B cell (primary cell): ENCODE measurements around the gene PRSS38. TPM values are rescaled to one million over a fixed set of nuclear protein-coding genes. Genes with fewer than 3 reads are reported as not detected.
A peak's percentile ranks its signal among the peaks of the same experiment; 100 is the strongest.

Experiments used
- ATAC-seq: fragments of 200-7000 bp; cut with Tn5 transposase; one replicate; pipeline ENCODE4 v1.10.0; 2021; ENCODE audit warnings: low read depth, mild to moderate bottlenecking, moderate number of reproducible peaks, moderate library complexity
- CTCF ChIA-PET: fragments of 350-600 bp; sonication (Branson Sonifier 250); formaldehyde crosslinking; loops from one replicate; lab custom pipeline; 2021; ENCODE audit warnings: antibody characterized with exemption, inconsistent platforms; lab: Charles Lee
- POLR2A ChIA-PET: fragments of 350-600 bp; sonication (Branson Sonifier 250); formaldehyde crosslinking; loops from one replicate; lab custom pipeline; 2021; ENCODE audit warnings: antibody characterized with exemption; lab: Charles Lee
- DNase-seq: peaks from one replicate; pipeline ENCODE4 v3.0.0; 2013
- H2AFZ ChIP-seq: 2 replicates; pipeline ENCODE4 v1.6.1; 2012; ENCODE audit warnings: mild to moderate bottlenecking, low read depth, low read length; ENCODE audit not compliant: insufficient read depth, poor library complexity, severe bottlenecking
- H3K27ac ChIP-seq, 2 donors: 1 replicate in 1 of 2; 2 replicates in 1 of 2; pipeline ENCODE4 v1.5.1; 2012 to 2013; ENCODE audit warnings: low read length in 2 of 2, mild to moderate bottlenecking in 2 of 2, moderate library complexity in 1 of 2
- H3K27me3 ChIP-seq, 4 experiments: fragments of 200-600 bp in 1 of 4; sonication (generic) in 1 of 4; replicated peaks in 1 of 4; 1 replicate in 2 of 4; 2 replicates in 2 of 4; pipeline versions ENCODE4 v1.6.1 to v1.7.0; 2013 to 2016; ENCODE audit warnings: low read length in 3 of 4, mild to moderate bottlenecking in 2 of 4, mixed read lengths in 1 of 4, moderate library complexity in 1 of 4; ENCODE audit not compliant: insufficient read depth in 4 of 4, control insufficient read depth in 3 of 4; ENCODE audit errors: control extremely low read depth in 1 of 4
- H3K36me3 ChIP-seq, 2 experiments: replicated peaks in 1 of 2; 1 replicate in 1 of 2; 2 replicates in 1 of 2; pipeline versions ENCODE4 v1.6.1 to v1.7.1; 2013; ENCODE audit warnings: low read length in 1 of 2; ENCODE audit not compliant: insufficient read depth in 2 of 2, control insufficient read depth in 1 of 2; ENCODE audit errors: control extremely low read depth in 1 of 2, extremely low read depth in 1 of 2
- H3K4me1 ChIP-seq, 2 donors: fragments of 200-600 bp in 1 of 2; sonication (generic) in 1 of 2; 1 replicate in 1 of 2; 2 replicates in 1 of 2; pipeline versions ENCODE4 v1.5.1 to v1.6.1; 2013 to 2017; ENCODE audit warnings: low read length in 2 of 2; ENCODE audit not compliant: control insufficient read depth in 2 of 2, insufficient read depth in 2 of 2
- H3K4me2 ChIP-seq: replicated peaks from 2 replicates; pipeline ENCODE3; 2012; ENCODE audit warnings: mild to moderate bottlenecking, low read depth, low read length; ENCODE audit not compliant: poor library complexity, severe bottlenecking
- H3K4me3 ChIP-seq, 5 experiments: fragments of 200-600 bp in 1 of 5; sonication (generic) in 1 of 5; 1 replicate in 3 of 5; 2 replicates in 2 of 5; pipeline versions ENCODE4 v1.5.1 to v1.7.0; 2011 to 2016; ENCODE audit warnings: low read length in 4 of 5, mild to moderate bottlenecking in 4 of 5, low read depth in 2 of 5, control low read depth in 1 of 5, moderate library complexity in 1 of 5; ENCODE audit not compliant: insufficient read depth in 1 of 5; ENCODE audit errors: control extremely low read depth in 1 of 5, extremely low read depth in 1 of 5
- H3K79me2 ChIP-seq: fragments of 200-600 bp; sonication (generic); one replicate; pipeline ENCODE4 v1.6.0; 2016; ENCODE audit warnings: low read length; ENCODE audit not compliant: control insufficient read depth, insufficient read depth
- H3K9ac ChIP-seq: fragments of 200-600 bp; sonication (generic); 2 replicates; pipeline ENCODE4 v1.6.1; 2017; ENCODE audit warnings: mild to moderate bottlenecking, low read length, moderate library complexity
- H3K9me3 ChIP-seq, 3 donors: one replicate each; pipeline versions ENCODE4 v1.6.1 to v1.7.1; 2013; ENCODE audit warnings: low read length in 2 of 3; ENCODE audit not compliant: control insufficient read depth in 2 of 3, insufficient read depth in 1 of 3; ENCODE audit errors: control extremely low read depth in 1 of 3
- H4K20me1 ChIP-seq: 2 replicates; pipeline ENCODE4 v1.6.0; 2012; ENCODE audit warnings: mild to moderate bottlenecking, low read length; ENCODE audit not compliant: insufficient read depth, control insufficient read depth, poor library complexity, severe bottlenecking
- H3K27ac Mint-ChIP-seq: one replicate; pipeline ENCODE4 v1.8.0; 2021; ENCODE audit warnings: mixed read lengths
- H3K27me3 Mint-ChIP-seq: one replicate; pipeline ENCODE4 v1.8.0; 2021; ENCODE audit warnings: mixed read lengths
- H3K4me1 Mint-ChIP-seq: one replicate; pipeline ENCODE4 v1.8.0; 2021; ENCODE audit warnings: mixed read lengths
- H3K4me3 Mint-ChIP-seq: one replicate; pipeline ENCODE4 v1.8.0; 2021; ENCODE audit warnings: mixed read lengths
- H3K9me3 Mint-ChIP-seq: one replicate; pipeline ENCODE4 v1.8.0; 2022; ENCODE audit warnings: mixed read lengths; ENCODE audit not compliant: insufficient read depth
- CTCF ChIP-seq: fragments of 200-600 bp; IDR thresholded peaks from one replicate; pipeline ENCODE4 v1.8.0; 2022; ENCODE audit warnings: antibody characterized with exemption, mild to moderate bottlenecking
- EZH2 ChIP-seq: IDR thresholded peaks from 2 replicates; pipeline ENCODE4 v1.6.1; 2012; ENCODE audit warnings: borderline replicate concordance, low read depth, mild to moderate bottlenecking, moderate library complexity, low read length; ENCODE audit not compliant: insufficient read depth, poor library complexity, severe bottlenecking
- WGBS: methylation state at CpG from one replicate; pipeline ENCODE4 v1.1.5; 2013; ENCODE audit warnings: missing lambda C conversion rate; ENCODE audit not compliant: insufficient coverage; 5-methylcytosine and 5-hydroxymethylcytosine counted together
- intact Hi-C: fragments of 100-400 bp; cut with micrococcal nuclease; formaldehyde crosslinking; loops from one replicate; pipeline ENCODE4 v1.10.0; 2022
- polyA plus RNA-seq: library from polyadenylated mRNA; depleted of rRNA; stranded (reverse); fragments of >200 nt; gene quantifications from 2 replicates; pipeline ENCODE4 v1.2.3, GENCODE V29; 2012
- total RNA-seq, 2 donors: library from RNA; stranded (reverse); fragments of 120-200 nt in 1 of 2; gene quantifications; 1 replicate in 1 of 2; 2 replicates in 1 of 2; pipeline versions ENCODE4 v1.2.3 to v1.2.4, GENCODE V29; 2013 to 2022

PRSS38 gene
- total and polyA plus RNA-seq, 2 donors (not counting 1 experiment from before 2014, with no cell fraction given) = not detected

- no peak for ATAC-seq
- Mint-ChIP-seq H3K4me3 (no peak overlapping the region), H3K27ac (no peak overlapping the region), H3K4me1 (peaks cover under 1% of the 10 kb centered on the region), H3K9me3 (no peaks in the 10 kb centered on the region), H3K27me3 (peaks cover 5% of the 10 kb centered on the region)
- intact Hi-C loops = no loop called here
- no peaks in the 10 kb centered on the region for H3K9me3 ChIP-seq
- ChIA-PET POLR2A (no interaction called here), CTCF (no interaction called here)
- no peaks in the 10 kb centered on the region for H3K36me3 ChIP-seq
- H2AFZ ChIP-seq = no peak overlapping the region
- H3K27me3 ChIP-seq = peaks cover 0 to 4% (median 0%) of the 10 kb centered on the region in 4 experiments
- H3K9ac ChIP-seq = no peak overlapping the region
- peaks cover 5 to 11% of the 10 kb centered on the region in 2 donors for H3K4me1 ChIP-seq
- 93% methylated on average over 17 of the region's 19 CpGs for WGBS
- no peak overlapping the region for H3K27ac ChIP-seq
- H3K4me2 ChIP-seq = no peak overlapping the region
- no peaks in the 10 kb centered on the region for H3K79me2 ChIP-seq
- no peak overlapping the region for H3K4me3 ChIP-seq
- TF ChIP-seq EZH2 (no peak), CTCF (no peak)
- no peaks in the 10 kb centered on the region for H4K20me1 ChIP-seq
- peak; percentile 7 for DNase-seq
These were observed 23.0 kb upstream of the PRSS38 start for GRCh38 chr1:227792216-227793078.
